ENCODE measurements around the gene PRKCH.

The PRKCH gene

DNA sequence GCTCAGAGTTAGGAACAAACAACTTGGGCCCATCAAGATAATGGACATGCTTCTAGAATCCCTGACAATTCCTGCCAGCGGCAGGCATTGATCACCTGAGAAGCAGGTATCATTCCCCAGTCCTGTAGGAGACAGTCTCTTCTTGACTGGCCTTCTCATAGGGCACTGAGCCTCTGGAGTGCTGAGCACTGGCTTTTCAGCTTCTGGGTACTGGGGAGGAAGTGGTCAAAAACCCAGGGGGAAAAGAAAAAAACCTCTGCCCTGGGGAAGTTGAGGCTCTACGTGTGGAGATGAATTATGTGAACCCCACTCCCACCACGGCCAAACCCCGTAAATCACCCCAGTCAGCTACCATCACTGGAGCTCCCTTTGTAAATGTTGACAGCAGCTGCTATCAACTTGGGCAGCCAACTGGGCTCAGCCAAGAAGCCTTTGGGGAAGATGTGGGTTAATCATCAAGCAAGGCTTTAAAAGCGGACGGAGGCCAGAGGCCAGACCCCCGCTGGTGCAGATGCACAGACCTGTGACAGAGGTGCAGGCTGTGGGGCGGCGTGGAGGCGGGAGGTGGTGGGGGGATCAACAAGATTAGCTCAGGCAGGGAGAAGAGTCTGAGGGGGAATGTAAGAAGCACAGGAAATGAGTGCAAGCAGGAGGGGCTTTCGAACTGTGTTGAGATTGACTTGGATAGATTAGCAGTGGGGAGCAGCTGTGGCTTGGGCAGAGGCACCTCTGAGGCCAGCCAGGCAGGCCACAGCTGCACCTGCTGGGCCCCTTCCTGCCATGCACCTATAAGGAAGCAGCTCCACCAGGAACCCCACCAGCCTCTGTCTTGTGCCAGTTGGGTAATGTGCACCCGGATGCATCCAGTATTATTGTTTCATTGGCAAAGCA lies 268.6 kb downstream of the PRKCH start:
- no peak for DNase-seq (ENCODE audit: low read depth)

GRCh38 chr14:61591862-61592261 lies 270.5 kb downstream of the PRKCH start:
- DNase-seq (ENCODE audit: low read depth): no peak

- no peak for DNase-seq (ENCODE audit: low read depth)
Measured at GRCh38 chr14:61593330-61593729, 272.0 kb downstream of the PRKCH start.

DNA sequence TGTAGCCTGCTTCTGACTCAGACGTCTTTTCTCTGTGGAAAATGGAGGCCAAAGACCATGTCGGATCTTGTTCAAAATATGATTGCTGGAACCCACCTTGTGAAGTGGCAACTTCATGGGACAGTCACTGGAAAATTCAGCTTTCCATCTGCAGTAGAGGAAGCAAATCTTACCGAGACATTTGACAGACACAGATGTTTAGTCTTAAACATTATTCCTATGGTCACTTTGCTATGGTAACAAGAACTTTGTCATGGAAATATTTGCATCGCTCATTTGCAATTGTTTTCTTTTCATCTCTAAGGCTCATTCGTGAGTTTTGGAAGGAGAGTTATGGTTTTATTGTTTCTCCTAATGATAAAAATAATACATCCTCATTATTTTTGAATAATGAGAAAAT lies 275.6 kb downstream of the PRKCH start:
- no peak for DNase-seq (ENCODE audit: low read depth)

DNA sequence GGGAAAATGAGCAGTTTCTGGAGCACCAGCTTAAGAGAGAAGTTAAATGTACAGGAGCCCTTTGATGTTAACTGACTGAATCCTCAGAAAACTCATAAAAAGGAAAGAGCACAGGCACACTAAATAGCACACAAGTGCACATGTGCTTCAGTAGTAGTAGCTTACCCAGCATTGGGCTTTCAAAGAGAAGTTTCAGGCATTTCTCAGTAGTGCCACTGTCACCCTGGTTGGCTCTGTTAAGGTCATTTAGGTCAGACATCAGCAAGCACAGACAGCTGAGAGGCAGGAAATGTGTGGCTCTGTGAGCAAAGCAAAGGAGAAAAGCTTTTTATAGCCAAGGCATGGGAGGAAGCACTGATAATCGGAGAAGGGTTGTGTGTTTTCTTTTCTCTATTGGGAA lies 277.6 kb downstream of the PRKCH start:
- DNase-seq (ENCODE audit: low read depth): no peak

- DNase-seq (ENCODE audit: low read depth): no peak
Measured at GRCh38 chr14:61599942-61600341, 278.6 kb downstream of the PRKCH start.
